Cardiac fibroblast (primary cell): Measurements from ENCODE around the gene PANK4.

Experiments
- DNase-seq, 2 donors: peaks; one replicate each; pipeline versions ENCODE4 v3.0.0 to v3.0.0-alpha.2; 2010; ENCODE audit warnings: low read depth in 2 of 2
- H3K4me3 ChIP-seq, 2 donors: replicated peaks in 1 of 2; 1 replicate in 1 of 2; 2 replicates in 1 of 2; pipeline ENCODE4 v1.5.1; 2011; ENCODE audit warnings: low read depth in 2 of 2, low read length in 2 of 2, mild to moderate bottlenecking in 2 of 2, moderate library complexity in 1 of 2
- TF ChIP-seq, protein P1 (sequence below): IDR thresholded peaks from one replicate; pipeline ENCODE4 v1.5.1; 2011; ENCODE audit warnings: low read depth, mild to moderate bottlenecking, low read length, inconsistent platforms

The PANK4 gene

GRCh38 chr1:2489615-2490014, 36.8 kb downstream of the PANK4 start:
- H3K4me3 ChIP-seq = no peak overlapping the region
- TF ChIP-seq, protein P1, sequence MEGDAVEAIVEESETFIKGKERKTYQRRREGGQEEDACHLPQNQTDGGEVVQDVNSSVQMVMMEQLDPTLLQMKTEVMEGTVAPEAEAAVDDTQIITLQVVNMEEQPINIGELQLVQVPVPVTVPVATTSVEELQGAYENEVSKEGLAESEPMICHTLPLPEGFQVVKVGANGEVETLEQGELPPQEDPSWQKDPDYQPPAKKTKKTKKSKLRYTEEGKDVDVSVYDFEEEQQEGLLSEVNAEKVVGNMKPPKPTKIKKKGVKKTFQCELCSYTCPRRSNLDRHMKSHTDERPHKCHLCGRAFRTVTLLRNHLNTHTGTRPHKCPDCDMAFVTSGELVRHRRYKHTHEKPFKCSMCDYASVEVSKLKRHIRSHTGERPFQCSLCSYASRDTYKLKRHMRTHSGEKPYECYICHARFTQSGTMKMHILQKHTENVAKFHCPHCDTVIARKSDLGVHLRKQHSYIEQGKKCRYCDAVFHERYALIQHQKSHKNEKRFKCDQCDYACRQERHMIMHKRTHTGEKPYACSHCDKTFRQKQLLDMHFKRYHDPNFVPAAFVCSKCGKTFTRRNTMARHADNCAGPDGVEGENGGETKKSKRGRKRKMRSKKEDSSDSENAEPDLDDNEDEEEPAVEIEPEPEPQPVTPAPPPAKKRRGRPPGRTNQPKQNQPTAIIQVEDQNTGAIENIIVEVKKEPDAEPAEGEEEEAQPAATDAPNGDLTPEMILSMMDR = no peak
- DNase-seq = no peak

- TF ChIP-seq, protein P1 = no peak
- H3K4me3 ChIP-seq = no peak overlapping the region
- DNase-seq = no peak
Measured at GRCh38 chr1:2488688-2489087, 37.7 kb downstream of the PANK4 start.

DNA sequence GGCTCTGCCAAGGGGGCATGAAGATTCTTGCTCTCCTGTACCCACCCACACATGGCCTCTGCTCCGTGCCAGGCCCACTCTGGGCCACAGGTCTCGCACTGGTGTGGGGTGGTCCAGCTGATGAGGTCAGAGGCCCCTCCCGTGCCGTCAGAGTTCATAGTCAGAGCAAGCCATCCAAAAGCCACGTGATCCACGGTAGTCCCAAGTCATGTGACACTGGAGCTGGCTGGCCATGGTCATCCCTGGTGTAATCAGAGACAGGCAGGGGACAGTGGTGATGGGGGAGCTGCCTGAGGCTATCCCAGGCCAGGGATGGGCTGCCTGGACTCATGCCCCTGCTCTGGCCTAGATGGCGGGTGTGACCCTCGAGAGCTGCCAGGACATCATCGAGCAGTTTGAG, 39.8 kb downstream of the PANK4 start:
- TF ChIP-seq, protein P1 = no peak
- H3K4me3 ChIP-seq = no peak overlapping the region
- no peak for DNase-seq

- TF ChIP-seq, protein P1 = no peak
- no peak overlapping the region for H3K4me3 ChIP-seq
- DNase-seq = no peak
Measured at GRCh38 chr1:2486041-2486440, 40.4 kb downstream of the PANK4 start.

DNA sequence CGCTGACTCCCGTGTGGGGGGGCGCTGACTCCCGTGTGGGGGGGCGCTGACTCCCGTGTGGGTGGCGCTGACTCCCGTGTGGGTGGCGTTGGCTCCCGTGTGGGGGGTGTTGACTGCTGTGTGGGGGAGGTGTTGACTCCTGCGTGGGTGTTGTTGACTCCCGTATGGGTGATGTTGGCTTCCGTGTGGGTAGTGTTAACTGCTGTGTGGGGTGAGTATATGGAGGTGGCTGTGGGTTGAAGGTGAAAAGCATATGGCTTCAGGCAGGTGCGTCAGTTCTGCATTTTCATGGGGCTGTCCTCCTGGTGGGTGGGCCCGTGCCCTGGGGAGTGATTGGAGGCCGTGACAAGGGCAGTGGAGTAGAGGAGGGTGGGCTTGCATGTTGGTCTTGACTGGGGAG, 42.4 kb downstream of the PANK4 start:
- no peak for DNase-seq
- TF ChIP-seq, protein P1 = no peak
- no peak overlapping the region for H3K4me3 ChIP-seq

DNA sequence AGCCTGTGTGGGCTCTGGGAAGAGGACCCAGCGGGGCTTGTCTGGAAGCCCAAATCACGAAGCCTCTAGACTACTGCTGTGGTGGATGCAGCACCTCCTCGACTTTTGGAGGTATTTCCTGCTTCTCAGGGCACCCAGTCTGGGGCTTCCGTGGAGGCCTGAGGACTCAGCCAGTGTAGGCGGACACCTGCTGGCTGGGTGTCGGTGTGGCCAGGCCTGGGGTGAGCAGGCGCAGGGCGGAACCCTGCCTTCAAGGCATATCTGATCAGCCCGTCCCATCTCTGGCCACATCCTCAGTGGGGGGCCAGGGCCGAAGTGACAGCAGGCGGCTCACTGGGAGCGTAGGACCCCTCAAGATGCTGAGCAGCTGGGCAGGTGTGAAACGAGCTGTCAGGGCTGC, 43.4 kb downstream of the PANK4 start:
- TF ChIP-seq, protein P1 = no peak
- no peak overlapping the region for H3K4me3 ChIP-seq
- no peak for DNase-seq

GRCh38 chr1:2482588-2482987, 43.8 kb downstream of the PANK4 start:
- DNase-seq = no peak
- TF ChIP-seq, protein P1 = no peak
- no peak overlapping the region for H3K4me3 ChIP-seq
